Stimulated activated CD8-positive, alpha-beta memory T cell treated with anti-CD3 and anti-CD28 coated beads, Interleukin-15, amount 100 ng/mL, for 24 hours (primary cell): ENCODE measurements around the gene ALKBH3.

Source experiments
- DNase-seq: peaks from one replicate; pipeline ENCODE4 v3.0.0-alpha.2; 2020; ENCODE audit warnings: low read depth

The ALKBH3 gene

DNA sequence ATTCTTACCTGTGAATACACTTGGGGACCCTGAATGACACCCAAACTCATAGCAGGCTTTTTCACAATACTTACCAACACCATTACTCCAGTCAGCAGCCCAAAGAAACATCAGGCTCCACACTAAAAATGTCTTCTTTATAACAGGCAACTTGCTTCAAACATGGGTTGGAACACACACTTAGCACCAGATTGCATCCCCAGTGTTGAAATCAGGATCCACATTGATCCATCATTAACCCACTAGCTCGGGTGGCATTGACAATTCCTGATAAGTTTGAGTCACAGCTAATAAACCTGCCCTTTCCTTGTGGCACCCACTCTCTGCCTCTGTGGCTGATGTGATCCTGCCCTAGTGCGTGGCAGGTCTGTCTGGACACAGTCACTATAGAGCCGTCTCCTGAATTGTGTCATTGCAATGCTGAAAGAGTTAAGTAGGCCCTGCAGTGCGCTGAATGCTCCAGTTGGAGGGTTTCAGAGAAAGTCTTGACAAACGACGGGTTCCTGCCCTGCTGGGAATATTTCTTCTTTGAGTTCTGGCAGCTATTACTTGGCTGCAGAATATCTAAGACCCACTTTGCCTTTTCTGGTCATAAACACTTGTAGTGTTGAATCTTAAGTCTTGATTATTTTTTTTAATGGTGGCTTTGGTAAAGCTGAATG, 42.2 kb downstream of the ALKBH3 start:
- DNase-seq: no peak

DNA sequence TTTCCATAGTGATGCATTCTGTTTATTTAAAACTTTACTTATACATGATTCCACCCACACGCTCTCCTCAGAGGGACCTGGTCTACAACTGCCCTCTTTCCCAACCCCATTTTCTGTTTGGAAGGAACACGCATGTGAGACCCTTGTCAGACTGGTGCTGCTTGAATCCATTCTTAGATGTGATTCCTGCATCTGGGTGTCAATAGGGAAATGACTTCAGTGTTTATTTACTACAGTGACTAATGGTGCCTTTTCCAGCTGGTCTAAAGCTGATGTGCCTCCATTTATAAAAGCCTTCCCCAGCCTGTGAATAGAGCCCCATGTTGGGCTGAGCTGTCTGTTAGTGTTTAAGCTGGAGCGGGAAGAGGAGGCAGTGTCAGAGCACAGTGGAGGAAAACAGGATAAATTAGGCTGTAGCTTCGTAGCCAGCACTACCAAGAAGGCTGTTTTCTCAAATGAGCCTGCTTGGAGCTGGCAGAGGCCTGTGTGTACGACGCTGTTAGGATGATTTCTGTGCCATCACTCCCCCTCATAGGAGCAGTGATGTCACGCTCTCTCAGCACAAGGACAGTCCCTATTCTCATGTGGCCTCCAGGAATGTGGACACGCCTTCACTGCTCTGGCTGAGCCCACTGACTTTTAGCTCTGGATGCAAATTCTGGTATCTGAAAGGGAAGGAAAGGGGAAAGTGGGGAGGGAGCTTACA, 42.9 kb downstream of the ALKBH3 start:
- no peak for DNase-seq

DNA sequence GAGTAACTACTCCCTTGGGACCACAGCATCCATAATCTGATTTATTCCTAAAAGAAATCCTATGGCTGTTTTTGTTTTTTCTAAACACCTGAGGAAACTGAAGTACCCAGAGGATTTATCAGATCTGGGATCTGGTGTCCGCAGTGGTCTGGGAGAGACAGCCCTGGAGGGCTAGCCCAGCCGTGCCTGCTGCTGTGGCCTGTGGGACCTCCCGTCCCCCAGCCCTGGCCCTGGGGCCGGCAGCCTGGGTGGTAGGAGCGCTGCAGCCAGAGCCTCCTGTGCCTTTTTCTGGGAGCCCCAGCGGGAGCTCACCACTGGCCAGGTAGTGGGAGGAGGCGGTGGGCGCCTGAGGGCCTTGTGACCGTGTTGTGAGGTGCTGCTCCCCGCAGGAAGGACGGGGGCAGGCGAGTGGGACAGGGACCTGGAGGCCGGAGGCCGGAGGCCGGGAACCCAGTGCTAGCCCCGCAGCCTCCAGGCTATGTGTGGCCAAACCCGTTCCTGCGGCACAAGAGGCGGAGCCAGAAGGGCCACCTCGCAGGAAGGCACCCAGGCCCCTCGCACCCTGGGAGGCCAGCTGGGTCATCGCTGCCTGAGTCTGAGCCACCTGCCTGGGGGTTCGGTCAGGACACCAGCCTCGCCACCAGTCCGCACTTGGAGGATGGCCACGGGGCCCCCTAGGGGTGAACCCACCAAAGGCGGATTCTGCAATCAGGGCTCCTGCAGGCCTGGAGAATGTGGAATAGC, 43.7 kb downstream of the ALKBH3 start:
- DNase-seq: no peak

DNA sequence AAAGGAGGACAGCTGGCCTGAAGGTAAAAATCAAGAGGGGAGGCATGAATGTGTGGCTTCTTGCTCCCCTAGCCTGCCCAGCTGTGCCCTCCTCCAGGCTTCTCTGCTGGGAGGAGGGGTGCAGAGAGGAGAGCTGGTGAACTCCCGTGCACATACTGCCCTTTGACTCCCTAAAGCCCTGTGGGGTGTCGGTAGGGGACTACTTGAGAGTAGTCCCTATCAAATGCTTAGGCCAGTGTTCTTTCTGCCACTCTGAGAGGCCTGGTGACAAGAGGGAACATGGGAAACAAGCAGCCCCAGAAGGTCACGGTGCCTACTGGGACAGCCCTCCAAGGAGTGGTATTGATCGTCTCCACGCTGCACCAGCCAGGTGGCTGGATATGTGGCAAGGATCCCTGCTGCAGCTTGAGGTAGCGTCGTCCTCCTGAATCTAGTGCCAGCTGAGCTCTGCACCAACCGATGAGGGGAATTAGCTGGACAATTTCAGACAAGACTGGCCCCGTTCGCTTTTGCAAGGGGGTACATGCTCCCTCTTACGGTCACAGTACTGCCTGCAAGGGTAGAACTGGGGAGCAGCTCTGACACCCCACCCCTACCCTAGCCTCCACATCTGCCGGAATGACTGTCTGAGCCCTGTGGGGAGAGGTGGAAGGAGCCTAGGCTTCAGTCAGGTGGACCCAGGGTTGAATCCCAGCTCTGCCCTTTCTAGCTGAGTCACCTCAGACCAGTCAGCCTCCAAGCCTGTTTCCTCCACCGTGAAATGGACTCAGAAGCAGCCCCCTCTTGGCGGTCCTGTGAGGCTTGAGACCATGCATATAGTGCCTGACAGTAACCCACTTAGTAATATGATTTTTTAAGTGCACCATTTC, 44.7 kb downstream of the ALKBH3 start:
- no peak for DNase-seq

DNA sequence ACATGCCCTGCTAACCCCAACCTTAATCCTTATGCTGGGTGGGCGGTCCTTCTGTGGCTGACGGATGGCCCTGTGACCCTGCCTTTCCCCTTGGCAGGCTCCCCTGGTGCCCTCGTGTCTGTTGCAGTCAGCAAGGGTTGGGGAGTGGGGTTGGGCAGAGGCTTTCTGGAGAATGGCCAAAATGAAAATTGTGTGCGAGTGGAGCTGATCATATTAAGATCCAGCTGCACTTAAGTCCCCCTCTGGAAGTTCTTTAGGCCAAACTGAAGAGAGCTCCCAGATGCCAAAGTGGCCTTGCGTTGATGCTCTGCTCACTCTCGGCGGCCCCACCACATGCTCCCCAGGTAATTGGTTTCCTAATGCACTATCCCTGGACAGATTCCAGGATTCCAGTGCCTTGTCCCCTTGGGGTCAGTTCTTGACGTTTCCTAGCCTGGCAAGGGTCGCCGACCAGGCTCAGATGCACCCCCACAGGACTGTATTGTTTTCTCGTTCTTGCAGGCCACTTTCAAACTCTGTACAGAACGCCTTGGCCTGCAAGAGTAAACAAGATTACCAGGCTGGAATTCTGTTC, 45.4 kb downstream of the ALKBH3 start:
- DNase-seq: no peak

DNA sequence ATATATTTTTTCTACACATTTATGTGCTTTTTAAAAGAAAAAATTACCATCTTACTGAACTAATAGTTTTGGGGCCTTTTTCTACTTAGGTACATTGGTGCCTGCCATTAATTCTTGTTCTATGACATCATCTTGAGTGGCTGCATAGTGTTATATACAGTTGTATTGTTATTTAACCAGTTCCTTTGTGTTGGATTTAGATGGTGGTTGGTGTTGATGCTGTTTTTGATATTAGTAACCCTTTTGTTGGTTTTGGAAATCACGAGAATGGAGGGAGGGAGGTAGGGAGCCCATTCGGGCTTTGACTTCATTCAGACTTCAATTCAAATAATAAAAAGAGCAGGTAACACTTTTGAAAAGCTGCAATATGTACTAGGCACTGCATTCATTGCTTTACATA, 46.4 kb downstream of the ALKBH3 start:
- no peak for DNase-seq

DNA sequence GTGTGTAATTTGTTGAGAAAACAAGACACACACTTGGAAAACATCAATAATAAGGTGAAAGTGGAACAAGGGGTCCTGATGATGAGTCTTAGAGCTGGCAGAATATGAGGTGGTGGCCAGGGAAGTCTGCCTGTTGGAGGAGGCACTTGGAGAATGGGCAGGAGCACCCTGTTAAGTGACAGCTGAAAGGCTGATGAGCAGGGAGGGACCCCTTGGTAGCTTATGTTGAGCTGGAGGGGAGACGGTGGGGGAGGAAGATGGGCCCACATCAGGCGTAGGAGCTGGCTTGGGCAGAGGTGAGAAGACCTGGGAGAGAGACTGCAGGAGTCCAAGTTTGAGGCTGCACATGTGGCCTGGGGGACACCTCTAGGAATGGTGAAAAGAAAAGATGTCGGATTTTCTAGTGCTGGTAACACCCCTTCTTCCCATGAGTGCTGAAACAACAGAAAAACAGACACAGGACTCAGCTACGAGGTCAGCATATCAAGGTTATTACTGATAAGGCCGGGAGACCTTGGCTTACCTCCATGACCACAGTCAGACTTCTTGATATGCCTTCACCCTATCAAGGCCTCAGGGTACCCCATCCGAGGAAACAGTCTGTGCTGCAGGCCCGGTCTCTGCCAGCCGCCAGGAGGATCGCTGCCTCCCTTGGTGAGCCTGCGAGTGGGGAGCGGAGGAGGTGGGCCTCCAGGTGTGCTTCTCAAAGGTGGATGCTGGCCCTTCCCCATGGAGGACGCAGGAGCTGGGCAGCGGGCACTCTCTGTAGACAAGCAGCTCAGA, 47.5 kb downstream of the ALKBH3 start:
- DNase-seq: no peak

DNA sequence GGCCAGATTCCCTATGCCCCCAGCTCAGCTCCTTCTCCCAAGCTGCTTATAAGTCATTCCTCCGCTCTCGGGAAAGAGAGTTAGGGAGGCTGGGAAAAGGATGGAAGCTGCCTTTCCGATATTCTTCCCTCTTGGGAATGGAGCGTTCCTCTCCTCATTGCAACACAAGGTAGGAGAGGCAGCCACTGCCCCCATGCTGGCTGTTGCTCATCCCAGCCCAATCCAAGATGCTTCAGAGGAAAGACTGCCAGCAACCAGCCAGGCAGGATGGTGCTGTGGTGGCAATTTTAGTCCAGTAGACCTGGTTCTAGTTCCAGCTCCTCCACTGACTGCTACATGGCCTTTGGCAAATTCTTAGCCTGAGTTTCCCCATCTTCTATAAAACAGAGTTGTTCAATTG, 48.1 kb downstream of the ALKBH3 start:
- DNase-seq: no peak

DNA sequence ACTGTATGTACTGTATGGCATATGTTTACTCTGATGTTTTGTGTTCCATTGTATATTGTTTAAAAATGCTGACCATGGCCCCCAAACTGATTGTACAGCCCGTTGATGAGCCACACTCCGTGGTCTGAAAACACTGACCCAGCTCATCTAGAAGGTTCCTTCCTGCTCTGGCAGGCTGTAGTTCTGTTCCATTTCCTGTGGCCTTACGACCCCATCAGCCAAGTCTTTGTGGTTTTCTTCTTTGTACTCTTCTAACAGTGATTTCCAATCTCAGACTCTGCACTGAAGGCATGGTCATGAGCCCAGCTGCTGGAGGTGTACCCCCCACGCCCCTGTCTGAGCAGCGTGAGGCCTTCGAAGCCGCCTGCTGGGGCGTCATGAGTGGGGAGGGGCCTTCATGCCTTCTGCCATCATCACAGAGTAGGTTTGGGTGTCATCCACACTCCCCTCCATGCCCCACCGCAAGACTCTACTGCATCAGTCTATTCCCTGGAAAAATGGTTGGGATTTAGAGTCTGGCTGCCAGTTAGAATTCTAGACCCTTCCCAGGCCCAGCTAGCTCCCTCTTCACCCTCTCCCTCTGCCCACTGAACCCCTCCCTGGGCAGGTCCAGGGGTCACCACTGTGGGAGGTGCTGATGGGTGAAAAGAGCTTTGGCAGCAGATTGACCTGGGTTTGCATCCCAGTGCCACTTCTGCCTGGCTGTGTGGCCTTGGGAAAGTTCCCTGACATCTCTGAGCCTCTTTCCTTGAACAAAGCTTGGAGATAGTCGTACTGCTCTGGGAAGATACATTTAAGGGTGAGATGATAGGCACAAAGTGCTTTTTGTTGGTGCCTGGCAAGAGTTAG, 50.5 kb downstream of the ALKBH3 start:
- no peak for DNase-seq

DNA sequence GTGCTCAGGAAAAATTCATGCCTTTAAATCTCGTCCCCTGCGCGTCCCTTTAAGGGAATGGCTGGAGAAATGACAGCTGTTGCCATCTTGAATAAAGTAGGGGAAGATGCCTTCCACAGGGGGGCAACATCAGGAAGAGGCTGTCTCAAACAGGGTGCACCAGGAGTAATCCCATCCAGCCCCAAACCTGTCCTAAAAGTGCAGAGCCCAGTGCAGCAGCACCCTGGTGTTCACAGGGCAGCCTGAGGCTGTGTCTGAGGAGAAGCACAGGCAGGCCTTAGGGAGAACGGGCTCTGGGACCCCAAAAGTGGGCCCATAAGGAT, 51.0 kb downstream of the ALKBH3 start:
- no peak for DNase-seq

DNA sequence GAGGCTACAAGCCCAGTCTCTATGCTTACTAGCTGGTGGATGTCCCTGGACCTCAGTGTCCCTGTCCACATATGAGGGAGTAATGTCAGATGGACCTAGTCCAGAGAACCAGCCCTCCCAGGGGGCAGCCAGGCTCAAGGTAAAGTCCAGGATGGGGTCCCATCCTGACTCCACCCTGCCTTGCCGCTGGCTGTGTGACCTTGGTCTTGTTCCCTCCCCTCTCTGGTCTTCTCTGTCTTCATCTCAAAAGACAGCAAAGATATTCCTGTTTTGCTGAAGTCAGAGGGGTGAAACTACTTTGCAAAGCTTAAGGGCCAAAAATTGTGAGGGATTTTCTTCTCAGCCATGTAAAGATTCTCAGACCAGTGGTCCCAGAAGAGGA, 52.6 kb downstream of the ALKBH3 start:
- no peak for DNase-seq

DNA sequence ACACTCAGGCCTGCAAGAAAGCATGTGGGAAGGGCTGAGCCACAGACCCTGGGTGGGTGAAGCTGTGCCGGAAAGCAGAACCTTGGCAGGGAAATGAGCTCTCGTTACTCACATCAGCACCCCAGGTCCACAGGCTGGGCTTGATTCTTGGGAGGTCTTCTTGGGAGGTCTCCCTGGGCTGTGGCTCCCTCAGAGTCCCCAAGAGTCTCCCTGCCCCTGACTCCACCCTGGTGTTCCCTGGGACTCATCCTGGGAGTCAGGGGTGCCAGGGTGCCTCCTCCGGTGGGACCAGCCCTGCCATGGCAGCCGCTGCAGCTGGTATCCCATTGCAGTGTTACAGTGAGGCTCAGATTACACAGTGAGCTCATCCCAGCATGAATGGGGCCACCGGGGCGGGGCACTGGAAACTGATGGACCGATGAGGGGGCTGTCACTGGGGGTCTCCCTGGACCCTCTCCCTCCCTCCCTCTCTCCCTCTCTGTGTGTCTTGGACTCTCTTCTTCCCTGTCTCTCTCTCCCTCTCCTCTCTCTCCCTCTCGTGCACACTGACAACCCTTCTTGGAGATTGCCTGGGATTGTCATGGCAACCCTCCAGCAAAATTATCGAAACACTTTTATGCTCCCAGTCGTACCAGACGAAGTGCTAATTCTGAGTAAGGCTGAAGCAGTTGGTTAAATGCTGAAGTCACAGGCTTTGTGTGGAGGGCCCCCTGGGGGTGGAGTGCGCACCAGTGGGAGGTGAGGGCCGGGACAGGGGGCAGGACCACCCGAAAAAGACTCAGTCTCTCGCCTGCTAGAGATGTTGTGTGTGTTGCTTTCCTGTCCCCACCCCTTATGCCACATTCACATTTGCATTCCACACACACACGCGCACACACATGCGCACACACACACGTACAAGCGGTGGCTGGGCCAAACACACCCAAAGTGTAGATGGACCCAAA, 53.2 kb downstream of the ALKBH3 start:
- no peak for DNase-seq

DNA sequence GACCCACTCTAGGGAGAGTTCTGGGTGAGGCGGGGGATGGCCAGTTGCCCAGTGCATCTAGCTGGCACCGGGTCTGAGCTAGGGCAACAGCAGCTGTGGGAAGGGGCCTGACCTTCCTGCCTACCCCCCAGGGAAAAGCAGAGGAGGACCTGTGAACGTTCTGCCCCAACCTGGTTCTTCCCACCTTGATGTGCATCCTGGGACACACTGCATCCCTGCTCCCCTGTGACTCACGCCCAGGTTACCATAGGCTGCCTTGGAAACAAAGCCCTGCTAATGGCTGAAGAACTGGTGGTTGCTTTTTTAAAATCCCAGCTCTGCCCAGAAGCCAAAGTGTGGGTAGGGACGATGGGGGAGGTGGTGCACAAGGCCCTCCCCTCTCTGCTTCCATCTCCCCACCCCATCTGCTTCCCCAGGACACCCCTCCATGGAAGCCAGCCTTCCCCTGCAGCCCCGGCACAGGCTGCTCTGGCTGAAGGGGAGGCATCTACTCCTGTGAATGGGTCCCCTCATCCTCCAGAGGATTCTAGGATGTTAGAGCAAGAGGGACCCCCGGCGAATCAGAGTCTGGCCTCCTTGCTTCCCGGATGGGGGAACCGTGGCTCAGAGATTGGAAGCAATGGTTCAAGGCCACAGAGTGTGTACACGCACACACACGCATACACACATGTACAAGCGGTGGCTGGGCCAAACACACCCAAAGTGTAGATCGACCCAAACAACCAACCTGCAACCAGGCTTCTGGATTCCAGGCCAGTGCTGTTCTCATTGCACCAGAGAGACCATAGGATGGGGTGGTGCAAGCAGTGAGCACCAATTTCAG, 54.2 kb downstream of the ALKBH3 start:
- no peak for DNase-seq

DNA sequence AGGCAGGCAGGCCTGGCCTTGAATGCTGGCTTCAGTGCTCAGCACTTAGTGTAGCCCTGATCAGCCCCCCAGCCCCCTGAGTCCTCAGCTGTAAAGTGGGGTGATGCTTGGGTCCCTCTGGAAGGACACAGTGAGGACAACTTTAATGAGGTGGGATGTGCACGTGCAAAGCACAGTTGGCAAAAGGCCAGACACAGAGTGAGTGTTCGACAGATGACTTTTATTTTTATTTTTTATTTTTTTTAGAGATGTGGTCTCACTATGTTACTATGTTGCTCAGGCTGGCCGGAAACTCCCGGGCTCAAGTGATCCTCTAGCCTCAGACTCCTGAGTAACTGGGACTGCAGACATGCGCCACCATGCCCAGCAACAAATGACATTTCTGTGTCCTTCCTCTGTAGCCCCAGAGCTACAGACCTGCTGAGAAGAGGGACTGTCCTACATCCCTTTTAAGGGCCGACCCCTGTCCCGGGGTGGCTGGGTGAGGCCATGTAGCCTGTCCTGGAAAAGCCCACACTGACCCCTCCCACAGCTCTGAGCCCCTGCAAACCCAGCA, 54.9 kb downstream of the ALKBH3 start:
- DNase-seq: no peak

DNA sequence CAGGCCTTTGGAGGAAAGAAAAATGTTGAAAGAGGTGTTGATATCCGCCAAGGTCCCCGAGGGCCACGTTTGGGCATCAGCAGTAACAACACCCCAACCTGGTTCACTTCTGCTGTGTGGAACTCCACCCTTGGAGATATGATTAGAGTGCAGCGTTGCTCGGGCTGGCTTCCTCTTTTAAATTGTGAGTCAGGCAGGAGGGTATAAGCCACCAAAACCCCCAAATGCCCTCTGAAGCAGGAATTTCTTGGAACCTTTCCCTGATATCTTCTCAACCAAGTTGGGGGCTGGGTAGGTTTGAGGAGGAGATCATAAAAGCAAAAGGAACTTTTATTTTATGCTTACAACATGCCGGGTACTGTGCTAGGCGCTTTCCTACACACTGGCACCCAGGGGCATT, 55.4 kb downstream of the ALKBH3 start:
- no peak for DNase-seq

DNA sequence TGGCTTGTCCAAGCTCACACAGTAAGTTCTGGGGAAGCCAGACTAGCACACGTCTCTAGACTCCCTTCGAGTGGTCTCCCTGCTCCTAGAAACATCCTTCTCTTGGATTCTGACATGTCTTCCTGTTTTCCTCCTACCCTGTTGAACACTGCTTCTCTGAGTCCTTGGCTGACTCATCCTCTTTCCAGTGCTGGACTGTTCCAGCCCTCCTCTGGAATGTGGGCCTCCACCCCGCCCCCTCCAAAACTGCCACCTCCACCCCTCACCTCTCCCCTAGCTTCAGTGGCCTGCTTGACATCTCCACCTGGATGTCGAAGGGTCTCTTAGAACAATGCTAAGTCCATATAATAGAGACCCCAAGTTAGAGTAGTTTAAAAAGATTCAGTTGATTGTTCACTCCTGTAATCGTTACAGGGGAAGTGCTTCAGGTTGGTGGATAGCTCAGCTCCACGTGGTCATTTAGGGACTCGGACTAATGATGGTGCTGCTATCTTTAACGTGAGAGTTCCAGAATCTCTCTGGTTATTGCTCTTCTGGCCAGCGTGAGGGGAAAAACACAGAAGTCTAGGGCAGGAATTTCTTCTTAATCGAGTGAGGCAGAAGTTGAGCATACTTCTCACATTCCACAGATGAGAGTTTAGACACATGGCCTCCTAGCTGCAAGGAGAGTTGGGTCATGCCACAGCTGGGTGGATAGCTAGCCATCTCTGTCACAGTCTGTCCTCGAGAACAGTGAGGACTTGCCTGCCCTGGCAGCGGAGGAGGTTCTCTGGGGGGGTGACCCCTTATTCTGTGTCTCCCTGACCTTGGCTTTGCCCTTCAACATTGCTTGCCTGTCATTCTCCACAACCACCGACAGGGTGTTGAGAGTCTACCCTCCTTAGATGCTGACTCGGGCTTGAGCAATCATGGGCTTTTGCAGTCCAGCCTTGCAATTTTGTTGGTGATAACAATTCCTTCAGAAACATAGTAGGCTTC, 57.1 kb downstream of the ALKBH3 start:
- DNase-seq: no peak
